Pancreas (tissue), 10 donors: ENCODE results near the gene MAPKAP1. TPM values are rescaled to one million over a fixed set of nuclear protein-coding genes. Genes with fewer than 3 reads are reported as not detected.

Source experiments
- ATAC-seq, 4 donors: fragments of 200-7000 bp; cut with Tn5 transposase; one replicate each; pipeline versions ENCODE4 v1.8.0 to v1.9.1; 2020; ENCODE audit warnings: mild to moderate bottlenecking in 4 of 4, moderate library complexity in 4 of 4
- DNase-seq, 6 donors: peaks; one replicate each; pipeline ENCODE4 v3.0.0-alpha.2; 2020
- FAIRE-seq: peaks from 2 replicates; lab custom pipeline; 2012; peaks lifted over from hg19 to GRCh38; lab: Jason Lieb, UNC
- H3K27ac ChIP-seq, 4 donors: fragments of 200-600 bp; sonication (generic); 1 replicate in 3 of 4; 2 replicates in 1 of 4; pipeline versions ENCODE4 v1.5.0 to v1.8.0; 2020
- H3K27me3 ChIP-seq, 4 donors: fragments of 200-600 bp; one replicate each; pipeline ENCODE4 v1.8.0; 2021
- H3K36me3 ChIP-seq, 3 donors: fragments of 200-600 bp; sonication (generic) in 1 of 3; one replicate each; pipeline versions ENCODE4 v1.5.0 to v1.8.0; 2020 to 2021
- H3K4me1 ChIP-seq, 3 donors: fragments of 200-600 bp; one replicate each; pipeline ENCODE4 v1.8.0; 2021
- H3K4me3 ChIP-seq, 4 donors: fragments of 200-600 bp; sonication (generic) in 2 of 4; one replicate each; pipeline versions ENCODE4 v1.5.0 to v1.8.0; 2020 to 2021
- H3K9me3 ChIP-seq, 4 donors: fragments of 200-600 bp; one replicate each; pipeline ENCODE4 v1.8.0; 2021
- WGBS, 2 donors: extraction: QIAGEN DNeasy Blood & Tissue Kit; methylation state at CpG; one replicate each; pipeline ENCODE4 v1.1.7; 2013; 5-methylcytosine and 5-hydroxymethylcytosine counted together
- intact Hi-C, 3 donors: fragments of 100-400 bp; cut with DNase I; formaldehyde crosslinking; loops; one replicate each; pipeline versions ENCODE4 v1.11.1 to v1.14.2; 2022
- polyA plus RNA-seq, 2 donors: library from polyadenylated mRNA; stranded (reverse); fragments of 200-250 nt; gene quantifications; one replicate each; pipeline ENCODE4 v1.2.3, GENCODE V29; 2013
- total RNA-seq, 6 donors: library from RNA; stranded (reverse); fragmentation: NEBNext Ultra II Directional in 4 of 6; extraction: Animal tissue kit (Norgen Biotek cat#: 25700) in 4 of 6; gene quantifications; one replicate each; pipeline versions ENCODE4 v1.2.1 to v1.2.4, GENCODE V29; 2021 to 2023
- TF ChIP-seq, protein P1 (sequence below), 4 donors: fragments of 200-600 bp; sonication (generic) in 3 of 4; IDR thresholded peaks; one replicate each; pipeline versions ENCODE4 v1.5.0 to v1.8.0; 2021; ENCODE audit warnings: antibody characterized with exemption in 4 of 4
- donor health status: healthy with polysubstance abuse.
- donor health status: DM: no; HTN: no; CAD: no; lungs with moderate emphysema.
- donor health status: DM: no; HTN: no; CAD: no.
- donor health status: control.
- donor health status: control.
- donor health status: Bipolar disorder and iron deficiency.
- donor health status: DM: yes; HTN: yes; CAD: no.
- donor health status: DM: no; HTN: no; CAD: no.
- donor health status: DM: no; HTN: no; CAD: no.
- donor health status: DM: yes; HTN: yes; CAD: no.

Gene MAPKAP1
- total and polyA plus RNA-seq, 8 donors, result 18.7 to 42.0 (median 30.4) TPM

- DNase-seq (no peak), FAIRE-seq (no peak), ATAC-seq (no peak)
- WGBS, 2 donors, result 74 to 83% methylated on average over 1 of the region's 1 CpG
- intact Hi-C loops, result no loop called here
- Histone ChIP-seq H3K4me3 (no peak overlapping the region), H3K27me3 (no peaks in the 10 kb centered on the region), H3K27ac (peak overlapping the region in 2 of 4 donors; percentile 2 to 20), H3K36me3 (no peaks in the 10 kb centered on the region), H3K9me3 (no peaks in the 10 kb centered on the region), H3K4me1 (peaks cover 0 to 4% (median 0%) of the 10 kb centered on the region in 3 donors)
- TF ChIP-seq, protein P1, sequence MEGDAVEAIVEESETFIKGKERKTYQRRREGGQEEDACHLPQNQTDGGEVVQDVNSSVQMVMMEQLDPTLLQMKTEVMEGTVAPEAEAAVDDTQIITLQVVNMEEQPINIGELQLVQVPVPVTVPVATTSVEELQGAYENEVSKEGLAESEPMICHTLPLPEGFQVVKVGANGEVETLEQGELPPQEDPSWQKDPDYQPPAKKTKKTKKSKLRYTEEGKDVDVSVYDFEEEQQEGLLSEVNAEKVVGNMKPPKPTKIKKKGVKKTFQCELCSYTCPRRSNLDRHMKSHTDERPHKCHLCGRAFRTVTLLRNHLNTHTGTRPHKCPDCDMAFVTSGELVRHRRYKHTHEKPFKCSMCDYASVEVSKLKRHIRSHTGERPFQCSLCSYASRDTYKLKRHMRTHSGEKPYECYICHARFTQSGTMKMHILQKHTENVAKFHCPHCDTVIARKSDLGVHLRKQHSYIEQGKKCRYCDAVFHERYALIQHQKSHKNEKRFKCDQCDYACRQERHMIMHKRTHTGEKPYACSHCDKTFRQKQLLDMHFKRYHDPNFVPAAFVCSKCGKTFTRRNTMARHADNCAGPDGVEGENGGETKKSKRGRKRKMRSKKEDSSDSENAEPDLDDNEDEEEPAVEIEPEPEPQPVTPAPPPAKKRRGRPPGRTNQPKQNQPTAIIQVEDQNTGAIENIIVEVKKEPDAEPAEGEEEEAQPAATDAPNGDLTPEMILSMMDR (IDR thresholded peaks at IDR 0.05), result no peak
These were observed 60.8 kb downstream of the MAPKAP1 start for GRCh38 chr9:125646217-125646616.

DNA sequence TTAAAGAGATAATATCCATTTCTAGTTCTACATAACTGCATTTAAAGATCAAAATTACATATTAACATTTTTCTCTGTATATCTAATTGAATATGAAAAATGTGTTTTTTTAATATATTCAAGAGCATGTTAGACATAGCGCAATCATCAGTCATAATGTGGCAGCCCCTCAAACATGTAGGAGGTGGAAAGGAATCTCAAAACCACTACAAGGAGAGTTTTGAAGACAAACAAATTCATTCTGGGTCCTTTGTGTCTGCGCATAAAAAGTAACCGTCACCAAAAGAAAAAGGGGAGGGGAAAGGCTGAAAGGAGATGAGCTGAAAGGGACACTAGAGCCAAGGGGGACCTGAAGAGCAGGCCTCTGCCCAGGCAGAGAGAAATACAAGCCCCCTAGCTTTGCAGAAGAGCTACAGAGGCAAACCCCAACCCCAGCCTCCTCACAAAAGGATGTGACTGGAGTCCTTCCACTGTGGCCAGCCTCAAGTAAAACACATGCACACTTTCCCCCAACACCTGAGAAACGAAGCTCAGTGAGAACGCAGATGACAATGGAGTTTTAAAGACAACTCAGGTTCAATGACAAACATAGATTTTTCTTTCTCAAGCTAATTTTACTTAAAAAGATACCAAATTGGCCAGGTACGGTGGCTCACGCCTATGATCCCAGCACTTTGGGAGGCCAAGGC lies 62.0 kb downstream of the MAPKAP1 start:
- H3K4me1 ChIP-seq, result no peaks in the 10 kb centered on the region
- 95 to 98% methylated on average over 7 of the region's 7 CpGs for WGBS, 2 donors
- FAIRE-seq, result no peak
- no peaks in the 10 kb centered on the region for H3K9me3 ChIP-seq
- intact Hi-C loops, result no loop called here
- H3K4me3 ChIP-seq, result no peak overlapping the region
- ATAC-seq, result no peak
- DNase-seq, result no peak
- H3K36me3 ChIP-seq, result no peaks in the 10 kb centered on the region
- no peaks in the 10 kb centered on the region for H3K27me3 ChIP-seq
- H3K27ac ChIP-seq, result no peak overlapping the region
- TF ChIP-seq, protein P1 (IDR thresholded peaks at IDR 0.05), result no peak

DNA sequence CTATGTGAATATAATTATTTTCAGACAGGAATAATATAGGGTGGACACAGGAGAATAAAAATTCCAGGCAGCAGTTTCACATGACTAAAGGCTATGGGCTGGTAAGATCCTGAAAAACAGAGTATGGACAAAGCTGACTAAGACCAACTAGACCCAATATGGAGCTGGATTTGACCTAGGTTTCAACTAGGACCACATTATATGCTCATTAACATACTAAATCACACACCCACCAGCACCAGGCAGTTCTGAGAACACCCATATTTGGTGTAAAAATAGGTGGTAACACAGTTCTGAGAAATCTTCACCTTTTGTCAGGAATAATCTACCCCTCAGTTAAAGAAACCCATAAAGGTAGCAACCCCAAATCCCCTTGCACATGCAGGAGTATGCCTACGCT lies 64.7 kb downstream of the MAPKAP1 start:
- Histone ChIP-seq H3K9me3 (no peaks in the 10 kb centered on the region), H3K27ac (no peak overlapping the region), H3K36me3 (no peaks in the 10 kb centered on the region), H3K27me3 (no peaks in the 10 kb centered on the region), H3K4me3 (no peak overlapping the region), H3K4me1 (no peaks in the 10 kb centered on the region)
- no peak for FAIRE-seq
- intact Hi-C loops, result no loop called here
- TF ChIP-seq, protein P1 (IDR thresholded peaks at IDR 0.05), result no peak
- WGBS, 2 donors, result 96 to 99% methylated on average over 1 of the region's 1 CpG
- DNase-seq, result no peak
- ATAC-seq, result no peak

DNA sequence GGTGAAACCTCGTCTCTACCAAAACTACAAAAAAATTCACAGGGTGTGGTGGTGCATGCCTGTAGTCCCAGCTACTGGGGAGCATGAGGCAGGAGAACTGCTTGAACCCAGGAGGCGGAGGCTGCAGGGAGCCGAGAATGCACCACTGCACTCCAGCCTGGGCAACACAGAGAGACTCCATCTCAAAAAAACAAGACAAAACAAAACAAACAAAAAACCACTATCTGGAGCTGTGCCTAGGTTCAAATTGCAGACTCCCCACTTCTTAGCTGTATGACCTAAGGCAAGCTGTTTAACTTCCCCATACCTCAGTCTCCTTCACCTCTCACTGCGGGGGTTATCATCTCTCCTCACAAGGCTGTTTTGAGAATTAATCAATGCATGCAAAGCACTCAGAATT lies 68.0 kb downstream of the MAPKAP1 start:
- no peaks in the 10 kb centered on the region for H3K9me3 ChIP-seq
- ATAC-seq, result peak in 1 of 4 donors; percentile 24
- intact Hi-C loops, result no loop called here
- H3K36me3 ChIP-seq, result no peaks in the 10 kb centered on the region
- no peaks in the 10 kb centered on the region for H3K27me3 ChIP-seq
- FAIRE-seq, result no peak
- DNase-seq, result no peak
- TF ChIP-seq, protein P1 (IDR thresholded peaks at IDR 0.05), result no peak
- WGBS, 2 donors, result 91% methylated on average over 4 of the region's 4 CpGs
- no peak overlapping the region for H3K27ac ChIP-seq
- H3K4me1 ChIP-seq, result peaks cover 0 to 7% (median 4%) of the 10 kb centered on the region in 3 donors
- H3K4me3 ChIP-seq, result no peak overlapping the region
